Measurements from ENCODE around the gene IFITM1. TPM values are rescaled to one million over a fixed set of nuclear protein-coding genes. Genes with fewer than 3 reads are reported as not detected.
A peak's percentile ranks its signal among the peaks of the same experiment; 100 is the strongest.
"Not testable (repeated sequence)": the region's sequence is repeated elsewhere in the genome, so short reads cannot be mapped to it uniquely, and the experiment has no call there.

The IFITM1 gene
- total RNA-seq, 2 experiments from 2014 or later, result 248 to 285 TPM

- Mint-ChIP-seq H3K4me3 (peak overlapping the region; percentile 58), H3K4me1 (peaks cover 62% of the 10 kb centered on the region), H3K9me3 (ENCODE audit: low read depth) (no peaks in the 10 kb centered on the region), H3K27me3 (no peaks in the 10 kb centered on the region), H3K36me3 (ENCODE audit: low read depth) (no peaks in the 10 kb centered on the region), H3K27ac (peak overlapping the region; percentile 33)
- intact Hi-C loops (cut with DNase I, micrococcal nuclease), result no loop called here
- ChIA-PET POLR2A (interaction anchor here (0.8 to 1.0 kb wide), 2 partner anchors 25 to 73 kb away, joined by 3 read pairs; no protein-coding TSS in a partner anchor), CTCF (interaction anchor here (0.7 to 1.9 kb wide), 4 partner anchors 9 to 96 kb away, joined by 4 to 10 read pairs (median 5); no protein-coding TSS in a partner anchor)
- peak; percentile 56 for DNase-seq
- no peak for ATAC-seq
Observed at GRCh38 chr11:330694-331357, 17.0 kb downstream of the IFITM1 start.

GRCh38 chr11:331358-332060 lies 17.7 kb downstream of the IFITM1 start:
- Mint-ChIP-seq H3K27me3 (no peaks in the 10 kb centered on the region), H3K36me3 (ENCODE audit: low read depth) (no peaks in the 10 kb centered on the region), H3K9me3 (ENCODE audit: low read depth) (no peaks in the 10 kb centered on the region), H3K4me3 (peak overlapping the region; percentile 30), H3K27ac (no peak overlapping the region), H3K4me1 (peaks cover 61% of the 10 kb centered on the region)
- DNase-seq (no peak), ATAC-seq (no peak)
- ChIA-PET POLR2A (interaction anchor here (1.0 kb wide), 1 partner anchor 24 kb away, joined by 3 read pairs; no protein-coding TSS in a partner anchor), CTCF (no interaction called here)
- intact Hi-C loops (cut with DNase I, micrococcal nuclease), result no loop called here

- DNase-seq, result no peak
- Mint-ChIP-seq H3K36me3 (ENCODE audit: low read depth) (no peaks in the 10 kb centered on the region), H3K27me3 (no peaks in the 10 kb centered on the region), H3K4me1 (peaks cover 54% of the 10 kb centered on the region), H3K4me3 (no peak overlapping the region), H3K27ac (peak overlapping the region; percentile 10), H3K9me3 (ENCODE audit: low read depth) (no peaks in the 10 kb centered on the region)
- POLR2A ChIA-PET, result no interaction called here
- no peak for ATAC-seq
- CTCF ChIA-PET, result no interaction called here
- intact Hi-C loops (cut with DNase I, micrococcal nuclease), result no loop called here
Observed at GRCh38 chr11:332651-333480, 19.0 kb downstream of the IFITM1 start.

GRCh38 chr11:333616-334263 lies 19.9 kb downstream of the IFITM1 start:
- CTCF ChIA-PET, result interaction anchor here (0.7 kb wide), 1 partner anchor 1836 kb away, joined by 3 read pairs; no protein-coding TSS in a partner anchor
- H3K4me3 Mint-ChIP-seq; H3K36me3 Mint-ChIP-seq (ENCODE audit: low read depth); ATAC-seq; DNase-seq; POLR2A ChIA-PET; H3K9me3 Mint-ChIP-seq (ENCODE audit: low read depth); H3K27me3 Mint-ChIP-seq; H3K27ac Mint-ChIP-seq; intact Hi-C loops (cut with DNase I, micrococcal nuclease): not testable (repeated sequence)
- peaks cover 50% of the 10 kb centered on the region for H3K4me1 Mint-ChIP-seq

- H3K4me3 Mint-ChIP-seq, result no peak overlapping the region
- DNase-seq (no peak), ATAC-seq (no peak)
- no peaks in the 10 kb centered on the region for H3K27me3 Mint-ChIP-seq
- intact Hi-C loops (cut with DNase I, micrococcal nuclease), result no loop called here
- H3K36me3 Mint-ChIP-seq (ENCODE audit: low read depth), result no peaks in the 10 kb centered on the region
- ChIA-PET POLR2A (no interaction called here), CTCF (no interaction called here)
- H3K4me1 Mint-ChIP-seq, result peaks cover 43% of the 10 kb centered on the region
- no peak overlapping the region for H3K27ac Mint-ChIP-seq
- no peaks in the 10 kb centered on the region for H3K9me3 Mint-ChIP-seq (ENCODE audit: low read depth)
Observed at GRCh38 chr11:334264-334994, 20.6 kb downstream of the IFITM1 start.

- ATAC-seq, result no peak
- intact Hi-C loops (cut with DNase I, micrococcal nuclease), result no loop called here
- no peak for DNase-seq
- Mint-ChIP-seq H3K4me3 (no peak overlapping the region), H3K36me3 (ENCODE audit: low read depth) (no peaks in the 10 kb centered on the region), H3K9me3 (ENCODE audit: low read depth) (no peaks in the 10 kb centered on the region), H3K27ac (peak overlapping the region; percentile 20), H3K27me3 (no peaks in the 10 kb centered on the region), H3K4me1 (peaks cover 38% of the 10 kb centered on the region)
- POLR2A ChIA-PET, result no interaction called here
- CTCF ChIA-PET, result interaction anchor here (0.8 kb wide), 1 partner anchor 26 kb away, joined by 4 read pairs; no protein-coding TSS in a partner anchor
Observed at GRCh38 chr11:335779-336658, 22.2 kb downstream of the IFITM1 start.

- H3K27ac Mint-ChIP-seq, result peak overlapping the region; percentile 20
- H3K4me1 Mint-ChIP-seq, result peaks cover 36% of the 10 kb centered on the region
- H3K27me3 Mint-ChIP-seq, result no peaks in the 10 kb centered on the region
- H3K4me3 Mint-ChIP-seq, result no peak overlapping the region
- ChIA-PET CTCF (interaction anchor here (0.8 kb wide), 1 partner anchor 27 kb away, joined by 4 read pairs; no protein-coding TSS in a partner anchor), POLR2A (no interaction called here)
- ATAC-seq (no peak), DNase-seq (no peak)
- H3K9me3 Mint-ChIP-seq (ENCODE audit: low read depth), result no peaks in the 10 kb centered on the region
- intact Hi-C loops (cut with DNase I, micrococcal nuclease), result no loop called here
- no peaks in the 10 kb centered on the region for H3K36me3 Mint-ChIP-seq (ENCODE audit: low read depth)
Observed at GRCh38 chr11:336659-337198, 22.9 kb downstream of the IFITM1 start.

- ATAC-seq (no peak), DNase-seq (no peak)
- H3K36me3 Mint-ChIP-seq (ENCODE audit: low read depth), result no peaks in the 10 kb centered on the region
- peaks cover 37% of the 10 kb centered on the region for H3K4me1 Mint-ChIP-seq
- POLR2A ChIA-PET, result no interaction called here
- CTCF ChIA-PET, result no interaction called here
- no peak overlapping the region for H3K27ac Mint-ChIP-seq
- H3K27me3 Mint-ChIP-seq, result no peaks in the 10 kb centered on the region
- H3K4me3 Mint-ChIP-seq, result no peak overlapping the region
- H3K9me3 Mint-ChIP-seq (ENCODE audit: low read depth), result no peaks in the 10 kb centered on the region
- intact Hi-C loops (cut with DNase I, micrococcal nuclease), result no loop called here
Observed at GRCh38 chr11:337711-338110, 23.9 kb downstream of the IFITM1 start.

GRCh38 chr11:339963-340362 lies 26.1 kb downstream of the IFITM1 start:
- Mint-ChIP-seq H3K9me3 (ENCODE audit: low read depth) (no peaks in the 10 kb centered on the region), H3K36me3 (ENCODE audit: low read depth) (no peaks in the 10 kb centered on the region), H3K4me1 (peaks cover 34% of the 10 kb centered on the region), H3K4me3 (no peak overlapping the region), H3K27ac (no peak overlapping the region), H3K27me3 (no peaks in the 10 kb centered on the region)
- intact Hi-C loops (cut with DNase I, micrococcal nuclease), result no loop called here
- no peak for DNase-seq
- CTCF ChIA-PET, result interaction anchor here (0.7 to 2.6 kb wide), 11 partner anchors 8 to 1049 kb away, joined by 3 to 18 read pairs (median 4); no protein-coding TSS in a partner anchor
- ATAC-seq, result no peak
- POLR2A ChIA-PET, result interaction anchor here (0.6 to 0.7 kb wide), 2 partner anchors 11 to 15 kb away, joined by 3 read pairs; no protein-coding TSS in a partner anchor

Measured in activated CD4-positive, alpha-beta T cell treated with anti-CD3 and anti-CD28 coated beads for 36 hours (primary cell).